K562 (cell line): Measurements from ENCODE around the gene PMCH. TPM values are rescaled to one million over a fixed set of nuclear protein-coding genes. Genes with fewer than 3 reads are reported as not detected.
"Not testable (repeated sequence)": the region's sequence is repeated elsewhere in the genome, so short reads cannot be mapped to it uniquely, and the experiment has no call there.

Source experiments
- ATAC-seq: fragments of 200-7000 bp; cut with Tn5 transposase; 3 replicates; pipeline ENCODE4 v1.9.1; 2020; ENCODE audit warnings: moderate library complexity
- BruUV-seq: library from RNA; stranded (reverse); fragments of 400-500 nt; replicated peaks from 2 replicates; lab custom pipeline; 2021; lab: Mats Ljungman, UMichigan
- CTCF ChIA-PET: fragments of 300-600 bp; formaldehyde crosslinking; extraction: SDS; loops from one replicate; lab custom pipeline; 2021; ENCODE audit warnings: low intra/inter-chr PET ratio; lab: Yijun Ruan, JAX
- POLR2A ChIA-PET: fragments of 300-600, 350-650 bp; sonication (Branson Sonifier 250); formaldehyde crosslinking; extraction: SDS; loops from one replicate; lab custom pipeline; 2021; ENCODE audit warnings: antibody characterized with exemption, inconsistent platforms; lab: Yijun Ruan, JAX
- DNase-seq, 4 experiments: peaks; one replicate each; pipeline versions ENCODE4 v3.0.0 to v3.0.0-alpha.2; 2011 to 2018; ENCODE audit warnings: low spot score in 3 of 4, mixed read lengths in 3 of 4; ENCODE audit errors: extremely low read depth in 1 of 4
- FAIRE-seq: peaks from 2 replicates; lab custom pipeline; 2011; peaks lifted over from hg19 to GRCh38; lab: Jason Lieb, UNC
- H2AFZ ChIP-seq: 2 replicates; pipeline ENCODE4 v1.6.0; 2011; ENCODE audit warnings: low read depth, low read length, control low read depth, inconsistent platforms
- H3K27ac ChIP-seq: fragments of 200-600 bp; 3 replicates; pipeline ENCODE4 v1.8.0; 2011; ENCODE audit warnings: low read depth, mild to moderate bottlenecking, control low read depth, inconsistent platforms, low read length, moderate library complexity, mixed read lengths; ENCODE audit errors: extremely low read depth
- H3K27me3 ChIP-seq, 2 experiments: fragments of 300-600 bp in 1 of 2; 2 replicates in 1 of 2; 3 replicates in 1 of 2; pipeline versions ENCODE4 v1.6.0 to v1.8.0; 2011; ENCODE audit warnings: inconsistent platforms in 2 of 2, low read length in 2 of 2, mild to moderate bottlenecking in 1 of 2, mixed read lengths in 1 of 2, moderate library complexity in 1 of 2; ENCODE audit not compliant: control insufficient read depth in 2 of 2, insufficient read depth in 2 of 2
- H3K36me3 ChIP-seq: fragments of 300-600 bp; 3 replicates; pipeline ENCODE4 v1.8.0; 2011; ENCODE audit warnings: mild to moderate bottlenecking, low read length, inconsistent platforms; ENCODE audit not compliant: control insufficient read depth, insufficient read depth
- H3K4me1 ChIP-seq, 2 experiments: fragments of 200-600 bp in 1 of 2; replicated peaks in 1 of 2; 2 replicates in 1 of 2; 3 replicates in 1 of 2; pipeline versions ENCODE4 v1.5.1 to v1.8.0; 2011; ENCODE audit warnings: inconsistent platforms in 2 of 2, low read length in 2 of 2, mild to moderate bottlenecking in 1 of 2, mixed read lengths in 1 of 2, moderate library complexity in 1 of 2; ENCODE audit not compliant: control insufficient read depth in 2 of 2, insufficient read depth in 2 of 2
- H3K4me2 ChIP-seq: 2 replicates; pipeline ENCODE4 v1.6.1; 2011; ENCODE audit warnings: low read length, control low read depth, inconsistent platforms, mixed read lengths; ENCODE audit not compliant: insufficient read depth
- H3K4me3 ChIP-seq: fragments of 200-600 bp; sonication (generic), shearing (Covaris generic); 2 replicates; pipeline ENCODE4 v1.5.1; 2016; ENCODE audit warnings: control low read depth, inconsistent platforms
- H3K79me2 ChIP-seq: fragments of 200-600 bp; 3 replicates; pipeline ENCODE4 v1.8.0; 2011; ENCODE audit warnings: low read length, inconsistent platforms; ENCODE audit not compliant: control insufficient read depth, insufficient read depth
- H3K9ac ChIP-seq, 2 experiments: 2 replicates each; pipeline versions ENCODE4 v1.6.0 to v1.6.1; 2011; ENCODE audit warnings: low read depth in 2 of 2, low read length in 2 of 2, control low read depth in 1 of 2, inconsistent platforms in 1 of 2, mild to moderate bottlenecking in 1 of 2, mixed read lengths in 1 of 2; ENCODE audit not compliant: insufficient read depth in 1 of 2
- H3K9me1 ChIP-seq: one replicate; pipeline ENCODE4 v1.6.0; 2011; ENCODE audit warnings: inconsistent platforms, mild to moderate bottlenecking, low read length, moderate library complexity; ENCODE audit not compliant: control insufficient read depth, insufficient read depth
- H3K9me3 ChIP-seq: replicated peaks from 2 replicates; pipeline ENCODE4 v1.5.1; 2011; ENCODE audit warnings: low read depth, low read length, inconsistent platforms; ENCODE audit not compliant: control insufficient read depth, insufficient read depth
- H4K20me1 ChIP-seq: replicated peaks from 2 replicates; pipeline ENCODE4 v1.6.1; 2011; ENCODE audit warnings: low read length, inconsistent platforms, mixed read lengths; ENCODE audit not compliant: control insufficient read depth, insufficient read depth
- BCOR ChIP-seq: fragments of 450-650 bp; IDR thresholded peaks from 2 replicates; pipeline ENCODE4 v1.6.1; 2016
- KDM1A ChIP-seq, 2 experiments: fragments of 450-650 bp; IDR thresholded peaks; 2 replicates each; pipeline ENCODE4 v1.6.1; 2016; ENCODE audit warnings: mild to moderate bottlenecking in 2 of 2
- RBM25 ChIP-seq: fragments of 200-400 bp; formaldehyde crosslinking; IDR thresholded peaks from 2 replicates; pipeline ENCODE4 v1.6.1; 2018; ENCODE audit warnings: low read length, low read depth, moderate library complexity; ENCODE audit not compliant: severe bottlenecking
- SMARCA5 ChIP-seq: fragments of 450-650 bp; IDR thresholded peaks from 2 replicates; pipeline ENCODE4 v1.6.1; 2016
- ZNF146 ChIP-seq: IDR thresholded peaks from one replicate; pipeline ENCODE4 v1.6.1; 2018; ENCODE audit warnings: missing compliant biosample characterization; ENCODE audit not compliant: unreplicated experiment
- WGBS: fragments of 100-300 bp; shearing (Covaris generic); methylation state at CpG from one replicate; pipeline ENCODE4 v1.1.6; 2016; ENCODE audit warnings: low coverage, mixed read lengths; ENCODE audit not compliant: insufficient coverage; ENCODE audit errors: missing lambda C conversion rate; 5-methylcytosine and 5-hydroxymethylcytosine counted together
- in situ Hi-C: fragments of 300-500 bp; cut with MboI; formaldehyde crosslinking; loops from 4 replicates; pipeline ENCODE4 v1.15.0; 2018; ENCODE audit warnings: inconsistent platforms, mixed read lengths
- intact Hi-C: fragments of 100-400 bp; cut with micrococcal nuclease; formaldehyde crosslinking; loops from 2 replicates; pipeline ENCODE4 v1.14.2; 2022
- polyA plus RNA-seq, 8 experiments: library from polyadenylated mRNA; depleted of rRNA in 4 of 8; stranded (reverse) in 5 of 8; unstranded in 3 of 8; fragments of >200 nt; fragmentation: Nextera tagmentation in 2 of 8; fragmentation: Illumina TruSeq in 1 of 8; extraction: Ambion mirVana in 2 of 8; extraction: Trizol in 1 of 8; gene quantifications; 2 replicates each; pipeline versions ENCODE4 v1.2.1 to v1.2.3, GENCODE V29; 2011 to 2014; ENCODE audit warnings: inconsistent platforms in 1 of 8, missing spikeins in 1 of 8
- small RNA-seq: library from RNA; depleted of rRNA; stranded (forward); fragments of <200 nt; gene quantifications from one replicate; pipeline ENCODE3, GENCODE V24; 2014
- total RNA-seq, 7 experiments: library from RNA; depleted of rRNA in 6 of 7; stranded (reverse); fragments of >200 nt in 6 of 7; fragmentation: Illumina TruSeq in 2 of 7; extraction: Trizol in 2 of 7; gene quantifications; 2 replicates each; pipeline versions ENCODE4 v1.2.1 to v1.2.3, GENCODE V29; 2011 to 2021; ENCODE audit warnings: low replicate concordance in 1 of 7

Gene PMCH
- total and polyA plus RNA-seq, 9 of the 15 experiments (the other 6 are each of a cell fraction or from before 2014, with no cell fraction given) = 0.10 to 0.20 TPM; not detected in 7

- H3K9ac ChIP-seq, POLR2A ChIA-PET, H4K20me1 ChIP-seq, H2AFZ ChIP-seq, in situ Hi-C loops, H3K27me3 ChIP-seq, BruUV-seq, H3K4me2 ChIP-seq, CTCF ChIA-PET, H3K4me3 ChIP-seq, H3K4me1 ChIP-seq, H3K9me3 ChIP-seq, H3K27ac ChIP-seq, intact Hi-C loops, DNase-seq, ATAC-seq, FAIRE-seq, H3K9me1 ChIP-seq: not testable (repeated sequence)
- Histone ChIP-seq H3K36me3 (peaks cover 41% of the 10 kb centered on the region), H3K79me2 (peaks cover 13% of the 10 kb centered on the region)
- WGBS = 94% methylated on average over 4 of the region's 4 CpGs
- peak; percentile 41 for TF ChIP-seq RBM25
- TF ChIP-seq ZNF146 (CRISPR knock-in tag) = peak; percentile 70
- TF ChIP-seq SMARCA5 = 0 out of 2 replicates have a peak, but pooled peaks have one; percentile 16
- TF ChIP-seq KDM1A (IDR thresholded peaks at IDR 0.05) = peak in 1 of 2 experiments; percentile 33; a peak in 1 of 4 replicates
- TF ChIP-seq BCOR = 0 out of 2 replicates have a peak, but pooled peaks have one; percentile 38
These were observed 50.5 kb downstream of the PMCH start for GRCh38 chr12:102147062-102147587.

Small RNAs within 50 kb of the gene (small RNA-seq; reads per million reads assigned to genes)
- gene RN7SL793P = not detected

Other genes with a start within 250 kb of the PMCH start
- 19.7 and 22.9 TPM in 2 replicates for gene WASHC3, start 135.8 kb downstream of the PMCH start, total RNA-seq (2014; rRNA removed)
- 27.5 and 33.4 TPM in 2 replicates for gene WASHC3, start 135.8 kb downstream of the PMCH start, total RNA-seq (2014; rRNA removed; fragmentation: Illumina TruSeq; extraction: Trizol)
- 32.1 and 35.1 TPM in 2 replicates for gene WASHC3, start 135.8 kb downstream of the PMCH start, total RNA-seq (2015; rRNA removed; fragmentation: Illumina TruSeq; extraction: Trizol)
- 14.1 and 14.3 TPM in 2 replicates for gene WASHC3, start 135.8 kb downstream of the PMCH start, total RNA-seq (2021)
- 43.5 and 52.9 TPM in 2 replicates for gene WASHC3, start 135.8 kb downstream of the PMCH start, polyA plus RNA-seq (2011; rRNA removed)
- 49.3 and 54.4 TPM in 2 replicates for gene WASHC3, start 135.8 kb downstream of the PMCH start, polyA plus RNA-seq (2014; fragmentation: Illumina TruSeq; extraction: Trizol)
- gene WASHC3, start 135.8 kb downstream of the PMCH start, polyA plus RNA-seq (2014; fragmentation: Nextera tagmentation; extraction: Ambion mirVana) = 10 to 100 TPM; 67.9 to 74.9 TPM
- 28.3 and 33.8 TPM in 2 replicates for gene WASHC3, start 135.8 kb downstream of the PMCH start, polyA plus RNA-seq (2014; rRNA removed)
- gene NUP37, start 77.7 kb downstream of the PMCH start, total RNA-seq (2014; rRNA removed) = 68.2 and 72.2 TPM in 2 replicates
- 183 and 199 TPM in 2 replicates for gene NUP37, start 77.7 kb downstream of the PMCH start, total RNA-seq (2014; rRNA removed; fragmentation: Illumina TruSeq; extraction: Trizol)
- gene NUP37, start 77.7 kb downstream of the PMCH start, total RNA-seq (2015; rRNA removed; fragmentation: Illumina TruSeq; extraction: Trizol) = 135 and 144 TPM in 2 replicates
- 108 and 111 TPM in 2 replicates for gene NUP37, start 77.7 kb downstream of the PMCH start, total RNA-seq (2021)
- 184 and 231 TPM in 2 replicates for gene NUP37, start 77.7 kb downstream of the PMCH start, polyA plus RNA-seq (2011; rRNA removed)
- 155 and 170 TPM in 2 replicates for gene NUP37, start 77.7 kb downstream of the PMCH start, polyA plus RNA-seq (2014; fragmentation: Illumina TruSeq; extraction: Trizol)
- 100 to 1,000 TPM; 355 to 429 TPM for gene NUP37, start 77.7 kb downstream of the PMCH start, polyA plus RNA-seq (2014; fragmentation: Nextera tagmentation; extraction: Ambion mirVana)
- 124 and 138 TPM in 2 replicates for gene NUP37, start 77.7 kb downstream of the PMCH start, polyA plus RNA-seq (2014; rRNA removed)
- 22.5 and 26.1 TPM in 2 replicates for gene PARPBP, start 77.7 kb downstream of the PMCH start, total RNA-seq (2014; rRNA removed)
- gene PARPBP, start 77.7 kb downstream of the PMCH start, total RNA-seq (2014; rRNA removed; fragmentation: Illumina TruSeq; extraction: Trizol) = 62.5 and 66.7 TPM in 2 replicates
- gene PARPBP, start 77.7 kb downstream of the PMCH start, total RNA-seq (2015; rRNA removed; fragmentation: Illumina TruSeq; extraction: Trizol) = 48.6 and 50.2 TPM in 2 replicates
- 30.1 and 30.4 TPM in 2 replicates for gene PARPBP, start 77.7 kb downstream of the PMCH start, total RNA-seq (2021)
- gene PARPBP, start 77.7 kb downstream of the PMCH start, polyA plus RNA-seq (2011; rRNA removed) = 32.3 and 49.0 TPM in 2 replicates
- 36.0 and 43.4 TPM in 2 replicates for gene PARPBP, start 77.7 kb downstream of the PMCH start, polyA plus RNA-seq (2014; fragmentation: Illumina TruSeq; extraction: Trizol)
- gene PARPBP, start 77.7 kb downstream of the PMCH start, polyA plus RNA-seq (2014; fragmentation: Nextera tagmentation; extraction: Ambion mirVana) = 10 to 100 TPM; 56.2 to 59.1 TPM
- 29.6 and 30.4 TPM in 2 replicates for gene PARPBP, start 77.7 kb downstream of the PMCH start, polyA plus RNA-seq (2014; rRNA removed)